ENCODE measurements around the gene DACH1.
"Not testable (repeated sequence)": the region's sequence is repeated elsewhere in the genome, so short reads cannot be mapped to it uniquely, and the experiment has no call there.

DACH1 gene

DNA sequence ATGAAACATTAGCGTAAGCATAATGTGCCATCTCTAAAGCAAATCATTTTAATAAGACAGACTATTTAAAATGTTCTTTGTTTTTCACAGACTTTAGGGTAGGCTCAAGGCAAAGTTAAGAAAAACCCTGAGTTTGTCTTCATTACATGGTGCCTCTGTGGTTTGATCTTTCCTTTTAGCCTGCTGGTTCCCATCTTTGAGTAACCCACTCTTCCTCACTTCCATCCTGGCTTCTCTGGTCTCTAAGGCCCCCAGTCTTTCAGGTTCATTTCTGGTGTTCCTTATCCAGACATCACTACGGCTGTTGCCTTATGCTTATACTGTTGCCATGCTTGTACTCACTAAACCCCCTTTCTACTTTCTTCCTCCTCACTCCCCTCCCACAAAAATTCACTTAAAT is 38.4 kb downstream of the DACH1 start:
- no peak for DNase-seq (ENCODE audit: low spot score)

DNA sequence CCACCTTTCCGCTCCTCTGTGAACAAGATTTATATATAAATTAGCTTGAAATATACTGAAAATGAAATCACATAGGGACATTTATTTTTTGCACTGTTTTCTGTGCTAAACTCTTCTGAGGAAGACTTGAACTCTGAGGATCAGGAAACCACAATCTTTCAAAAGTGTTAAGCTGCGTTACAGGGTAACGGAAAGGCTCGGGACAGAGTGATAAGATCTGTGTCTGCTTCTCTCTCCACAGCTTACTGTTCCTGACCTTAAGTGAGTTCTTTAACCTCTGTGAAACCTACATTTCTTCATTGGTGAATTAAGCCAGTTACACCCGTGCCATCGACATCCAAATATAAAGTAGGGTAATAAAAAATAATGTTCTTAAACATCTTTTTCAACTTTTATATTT is 38.9 kb downstream of the DACH1 start:
- no peak for DNase-seq (ENCODE audit: low spot score)

DNA sequence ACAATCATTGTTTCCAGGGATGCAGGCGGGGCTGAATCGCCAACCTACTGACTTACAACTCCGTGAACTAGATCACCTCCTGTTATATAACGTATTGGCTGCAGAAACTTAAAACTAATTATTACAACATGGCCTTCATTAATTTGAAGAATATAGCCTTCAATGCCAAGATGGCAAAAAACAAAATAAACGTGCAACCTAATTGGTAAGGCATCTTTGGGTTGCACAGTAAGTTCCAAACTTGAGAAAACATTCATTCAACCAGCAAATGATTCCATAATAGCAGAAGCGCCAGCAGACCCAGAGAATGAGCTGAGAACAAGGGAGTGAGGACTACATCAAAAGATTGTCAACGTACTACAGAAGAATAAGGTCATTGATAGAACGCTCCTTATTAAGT is 39.8 kb downstream of the DACH1 start:
- no peak for DNase-seq (ENCODE audit: low spot score)

DNA sequence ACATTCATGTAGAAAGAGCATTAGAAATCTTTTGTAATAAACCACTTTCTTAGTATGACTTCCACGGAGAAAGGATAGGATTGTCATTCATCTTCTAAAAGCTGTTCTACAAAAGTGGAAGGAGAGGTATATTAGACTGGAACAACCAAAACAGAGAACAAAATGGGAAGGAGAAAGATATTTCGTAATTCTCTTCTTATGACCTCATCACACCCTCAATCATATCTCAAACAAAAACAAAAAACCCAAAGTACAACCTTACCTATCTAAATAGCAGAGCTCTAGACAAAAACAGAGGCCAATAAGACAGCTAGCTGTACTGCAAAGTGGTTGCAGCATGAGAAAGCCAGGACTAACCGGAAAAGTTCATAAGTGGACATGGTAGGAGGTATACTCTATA is 46.3 kb downstream of the DACH1 start:
- DNase-seq (ENCODE audit: low spot score) = no peak

DNA sequence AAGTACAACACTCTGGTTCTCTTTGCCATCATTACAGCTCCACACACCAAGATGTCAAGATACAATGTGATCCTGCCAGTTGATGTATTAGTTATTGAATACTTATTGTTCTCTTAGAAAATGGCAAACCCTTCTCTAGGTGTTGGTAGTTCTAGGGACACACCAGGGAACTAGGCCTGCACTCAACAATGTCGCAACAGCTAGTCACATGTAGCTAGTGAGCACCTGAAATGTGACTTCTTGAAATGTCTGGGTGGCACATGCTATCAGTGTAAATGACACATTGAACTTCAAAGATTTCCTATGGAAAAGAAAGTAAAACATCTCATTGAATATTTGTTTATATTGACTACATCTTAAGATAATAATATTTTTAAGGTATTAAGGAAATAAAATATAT is 49.7 kb downstream of the DACH1 start:
- DNase-seq (ENCODE audit: low spot score) = no peak

DNA sequence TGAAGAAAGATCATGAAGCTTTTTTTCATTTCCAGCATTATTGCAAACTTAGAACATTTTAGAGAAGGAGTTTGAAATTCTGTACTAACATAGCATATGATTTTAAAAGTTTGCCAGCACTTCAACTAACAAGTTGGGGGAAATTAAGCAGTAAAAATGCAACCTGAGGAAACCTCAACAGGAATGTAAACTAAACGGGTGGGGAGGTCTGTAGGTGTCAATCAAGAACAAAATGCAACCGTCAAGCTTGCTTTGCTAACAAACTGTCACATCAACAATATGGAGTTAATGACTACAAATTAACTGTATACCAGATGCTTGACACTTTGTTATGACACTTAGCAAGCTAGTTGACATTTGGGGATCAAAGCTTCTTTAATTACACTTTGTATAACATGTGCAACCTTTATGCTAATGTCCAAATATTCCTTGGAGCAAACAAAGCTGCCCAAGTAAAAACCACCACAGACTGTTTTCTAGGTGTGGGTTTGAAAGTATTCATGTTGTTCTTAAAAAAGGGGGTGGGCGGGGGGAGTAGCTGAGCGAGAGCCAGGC is 52.1 kb downstream of the DACH1 start:
- DNase-seq (ENCODE audit: low spot score) = no peak

DNA sequence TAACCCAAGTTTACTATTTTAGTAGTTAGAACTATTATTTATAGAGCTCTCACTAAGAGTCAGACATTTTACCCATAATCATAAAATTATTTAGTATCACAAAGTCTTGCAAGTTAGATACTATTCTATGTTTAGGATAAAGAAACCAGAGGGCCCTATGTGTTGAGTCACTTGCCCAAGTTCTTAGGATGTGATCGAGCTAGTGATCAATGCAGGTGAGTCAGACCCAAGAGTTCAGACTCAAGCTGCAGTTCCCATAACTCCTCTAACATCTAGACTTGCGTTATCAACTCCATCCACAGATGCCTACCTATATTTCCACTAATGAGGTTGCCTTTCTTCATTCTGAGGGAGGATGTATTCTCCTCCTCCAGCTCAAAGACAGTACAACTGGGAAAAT is 53.8 kb downstream of the DACH1 start:
- DNase-seq (ENCODE audit: low spot score) = no peak

DNA sequence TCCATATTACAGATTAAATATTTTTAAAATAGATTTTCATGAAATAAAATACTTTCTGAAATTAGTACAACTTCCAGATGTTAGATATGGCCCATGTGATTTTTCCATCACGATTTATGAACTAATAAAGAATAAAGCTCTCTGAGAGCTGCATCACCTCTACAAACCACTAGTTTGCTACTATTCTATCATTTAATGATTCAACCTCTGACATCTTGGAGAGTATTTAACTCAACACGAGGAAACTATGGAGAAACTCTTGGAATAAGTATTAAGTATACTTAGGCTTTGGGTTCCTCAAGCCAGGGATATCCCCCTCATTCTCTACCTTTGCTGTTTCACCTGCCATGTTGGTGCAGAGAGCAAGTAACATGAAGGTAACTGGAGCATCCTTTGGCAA is 55.7 kb downstream of the DACH1 start:
- no peak for DNase-seq (ENCODE audit: low spot score)

DNA sequence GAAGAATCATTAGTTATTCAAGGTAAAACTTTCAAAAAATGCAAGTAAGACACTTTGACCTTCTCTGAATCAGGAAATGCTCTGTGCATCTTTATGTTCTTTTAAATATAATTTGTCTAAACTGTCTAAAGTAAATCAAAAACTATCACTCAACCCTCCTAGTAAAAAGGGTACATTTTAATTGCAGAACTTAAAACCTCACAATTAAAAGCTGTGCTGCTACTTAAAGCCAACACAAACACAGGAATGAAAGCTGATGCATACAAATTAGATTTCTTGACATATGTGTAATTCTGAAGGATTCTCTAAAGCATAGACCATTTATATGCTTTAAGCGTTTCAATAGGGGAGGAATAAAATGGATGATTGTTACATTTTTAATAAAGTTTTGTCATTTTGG is 58.3 kb downstream of the DACH1 start:
- no peak for DNase-seq (ENCODE audit: low spot score)

DNA sequence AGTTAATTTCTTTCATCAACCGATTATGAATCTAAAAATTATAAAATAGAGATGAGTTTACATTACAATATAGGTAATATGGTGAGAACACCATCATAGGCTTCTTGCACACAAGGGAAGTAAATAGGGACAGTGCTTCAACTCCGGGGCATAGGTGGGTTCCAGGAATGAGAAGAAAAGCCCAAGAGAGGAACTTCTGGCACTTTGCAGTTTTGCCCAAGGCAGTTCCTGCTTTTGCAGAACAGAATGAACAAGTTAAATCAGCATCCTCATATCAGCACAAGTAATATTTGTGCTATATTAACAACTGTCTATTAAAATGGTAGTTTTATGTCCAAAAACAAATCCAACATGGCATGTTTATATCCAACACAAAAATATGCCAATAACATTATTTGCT is 60.1 kb downstream of the DACH1 start:
- DNase-seq (ENCODE audit: low spot score) = no peak

DNA sequence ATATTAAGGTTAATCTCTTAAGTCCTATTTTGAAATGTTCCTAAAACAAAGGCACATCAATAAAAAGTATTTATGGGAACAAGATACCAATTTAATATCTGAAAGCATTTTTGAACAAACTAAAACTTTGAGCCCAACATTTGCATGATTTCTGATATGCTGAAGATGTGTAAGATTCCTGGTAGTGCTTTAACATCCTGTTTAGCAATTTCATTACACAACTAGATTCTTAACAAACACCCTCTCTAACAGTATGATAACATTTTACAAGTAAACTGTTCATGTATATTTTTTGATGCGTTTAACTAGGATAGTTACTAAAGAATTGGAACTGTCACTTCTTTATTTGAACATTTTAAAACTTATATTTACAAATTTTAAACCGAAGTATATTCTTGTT is 63.9 kb downstream of the DACH1 start:
- DNase-seq (ENCODE audit: low spot score) = no peak

DNA sequence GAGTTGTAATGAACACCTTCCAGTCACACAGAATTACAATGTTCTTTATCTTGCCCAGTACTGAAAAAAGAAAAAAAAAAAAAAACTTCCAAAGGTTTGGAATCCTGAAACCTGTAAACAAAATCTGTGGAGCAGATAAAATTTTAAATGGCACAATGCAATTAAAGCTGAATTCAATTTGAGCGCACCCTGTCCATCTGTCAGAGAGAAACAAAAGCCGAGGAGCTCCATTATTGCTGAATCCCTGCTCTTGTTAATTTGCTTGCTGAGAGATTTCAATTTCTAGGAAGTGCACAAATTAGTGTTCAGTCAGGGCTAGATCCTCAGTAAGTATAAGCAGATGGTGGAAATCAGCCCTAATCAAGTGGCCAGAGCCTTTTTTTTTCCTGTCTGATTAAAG is 65.2 kb downstream of the DACH1 start:
- no peak for DNase-seq (ENCODE audit: low spot score)

DNA sequence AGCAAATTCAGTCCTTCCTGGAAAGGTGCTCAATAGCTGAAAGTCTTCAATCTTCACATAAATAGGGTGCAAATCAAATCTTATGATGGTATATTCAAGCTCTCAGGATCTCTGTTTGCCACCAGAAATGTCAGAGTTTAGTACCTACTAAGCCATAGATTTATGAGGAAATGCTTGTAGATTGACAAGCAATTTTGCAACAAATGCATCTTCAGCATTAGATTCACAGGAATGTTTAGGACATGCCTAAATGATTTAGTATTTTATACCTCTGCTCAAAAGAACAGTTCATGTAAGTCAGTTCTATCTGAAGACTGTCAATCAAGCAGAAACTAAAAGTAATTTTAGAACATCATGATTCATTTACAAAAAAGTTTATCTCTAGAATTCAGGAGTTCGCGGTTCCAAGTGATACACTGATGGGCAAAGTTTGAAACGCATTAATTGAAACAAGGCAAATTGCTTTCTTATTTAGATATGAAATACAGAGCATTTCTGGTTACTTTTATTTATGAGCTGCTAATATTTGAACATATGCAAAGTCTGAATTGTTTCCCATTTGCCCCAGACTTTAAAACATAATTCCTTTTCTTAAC is 65.7 kb downstream of the DACH1 start:
- no peak for DNase-seq (ENCODE audit: low spot score)

DNA sequence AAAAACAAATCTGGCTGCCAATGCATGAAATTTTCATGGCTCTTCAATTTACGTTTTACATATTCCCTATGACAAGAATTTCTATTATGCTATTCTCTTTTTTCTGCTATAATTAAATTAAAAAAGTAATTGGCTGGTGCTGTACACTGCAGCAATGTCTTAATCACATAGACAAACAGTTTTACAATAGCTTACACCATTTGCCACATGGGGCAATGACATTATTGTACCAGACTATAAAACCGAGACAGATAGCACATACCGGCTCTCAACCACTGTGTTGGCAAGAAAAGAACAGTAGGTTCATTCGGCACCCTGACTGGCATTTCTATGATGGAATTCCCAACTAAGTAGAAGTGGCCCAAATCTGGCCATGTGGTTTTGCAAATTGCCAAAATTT is 67.7 kb downstream of the DACH1 start:
- DNase-seq (ENCODE audit: low spot score) = no peak

DNA sequence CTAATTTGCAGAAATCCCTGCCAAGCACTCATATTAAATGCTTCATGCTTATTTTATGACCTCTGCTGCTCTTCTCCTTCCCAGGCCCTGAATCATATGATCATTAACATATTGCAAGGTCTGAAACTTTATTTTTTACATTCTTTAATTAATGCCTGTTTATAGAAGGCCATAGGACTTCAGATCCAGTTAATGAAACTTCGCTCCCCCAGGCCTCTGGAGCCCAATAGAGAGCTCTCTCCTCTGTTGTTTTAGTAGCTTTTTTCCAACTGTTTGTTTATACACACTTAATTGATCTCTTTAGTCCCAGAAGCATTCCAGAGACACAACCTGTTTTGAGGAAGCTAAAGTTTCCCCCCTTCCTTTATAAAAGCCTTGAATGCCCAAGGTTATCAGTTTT is 68.3 kb downstream of the DACH1 start:
- DNase-seq (ENCODE audit: low spot score) = no peak

DNA sequence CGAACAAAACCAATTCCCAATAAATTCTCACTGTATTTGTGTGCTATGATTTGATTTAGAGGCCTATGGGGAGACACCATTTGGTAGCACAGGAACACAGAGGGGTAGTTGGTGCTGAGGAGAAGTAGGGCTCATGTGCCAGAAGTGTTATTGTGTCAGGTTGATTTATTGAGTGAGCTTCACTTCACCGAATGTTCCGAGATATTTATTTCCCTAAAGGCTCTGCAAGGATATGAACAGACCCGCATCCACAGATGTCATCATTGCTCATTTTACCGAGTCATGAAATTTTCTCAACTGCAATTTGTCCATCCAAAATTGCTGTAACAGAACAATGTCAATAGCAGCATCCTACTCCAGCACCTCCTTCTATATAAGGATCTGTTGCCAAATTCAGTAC is 69.5 kb downstream of the DACH1 start:
- DNase-seq (ENCODE audit: low spot score) = no peak

DNA sequence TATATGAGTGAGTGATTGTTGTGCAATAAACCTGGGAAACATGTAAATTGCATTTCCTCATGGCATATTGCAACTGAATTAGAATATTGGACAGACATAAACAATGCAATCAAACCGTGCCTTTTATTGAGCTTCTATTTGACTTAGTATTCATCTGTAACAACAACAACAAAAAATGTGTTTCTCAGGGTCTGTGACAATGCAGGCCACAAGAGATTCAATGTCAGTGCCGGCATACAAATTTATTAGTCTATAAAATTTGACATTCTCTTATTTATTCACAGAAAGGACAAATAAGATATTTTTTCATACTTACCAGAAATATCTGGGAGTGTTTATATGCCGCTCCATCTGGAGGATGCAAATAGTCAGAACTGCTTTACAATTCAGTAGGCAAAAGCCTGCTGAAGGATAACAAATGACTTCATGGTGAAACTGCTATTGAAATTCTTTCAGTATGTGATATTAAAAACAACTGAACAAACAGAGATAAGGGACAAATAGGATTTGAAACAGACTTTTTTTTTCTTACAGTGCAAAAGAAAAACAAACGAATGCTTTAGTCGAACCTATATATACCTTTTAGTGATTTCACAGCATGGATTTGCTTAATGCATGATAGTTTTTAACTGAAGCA is 77.2 kb downstream of the DACH1 start:
- no peak for DNase-seq (ENCODE audit: low spot score)

DNA sequence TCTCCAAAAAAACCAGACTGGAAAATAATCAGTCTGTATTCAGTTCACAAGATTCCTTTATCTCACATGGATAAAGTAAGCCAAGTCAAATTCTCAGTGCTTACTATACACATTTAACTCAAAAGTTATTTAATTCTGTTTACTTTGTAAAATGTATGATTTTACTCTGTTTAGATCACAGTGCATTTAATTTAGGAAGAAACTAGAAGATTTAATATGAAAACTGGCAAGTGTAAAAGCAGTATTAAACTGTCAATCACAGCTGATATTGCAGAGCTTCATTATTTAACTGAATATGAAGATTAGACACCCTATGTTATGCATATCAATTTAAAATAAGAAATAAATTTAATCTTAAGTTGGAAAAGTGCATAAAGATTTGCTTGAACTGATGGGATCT is 78.0 kb downstream of the DACH1 start:
- DNase-seq (ENCODE audit: low spot score) = no peak

DNA sequence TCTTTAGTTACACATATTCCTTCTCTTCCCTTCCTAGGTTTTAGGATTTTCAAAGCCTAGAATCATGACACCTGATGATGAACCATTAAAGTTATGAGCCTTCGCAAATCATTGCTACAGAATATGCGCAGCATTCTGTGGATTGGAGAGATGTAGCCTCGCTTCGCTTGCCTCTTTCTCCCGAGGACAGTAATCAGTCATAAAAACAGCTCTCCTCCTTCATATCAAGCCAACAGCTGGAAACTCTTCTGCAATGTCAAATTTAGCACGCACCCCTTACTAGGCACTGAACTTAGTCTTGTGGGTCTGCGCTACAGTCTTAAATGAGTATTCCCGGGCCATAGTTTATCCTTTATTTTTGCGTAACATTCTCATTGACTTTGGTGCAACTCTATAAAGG is 79.6 kb downstream of the DACH1 start:
- DNase-seq (ENCODE audit: low spot score) = no peak

DNA sequence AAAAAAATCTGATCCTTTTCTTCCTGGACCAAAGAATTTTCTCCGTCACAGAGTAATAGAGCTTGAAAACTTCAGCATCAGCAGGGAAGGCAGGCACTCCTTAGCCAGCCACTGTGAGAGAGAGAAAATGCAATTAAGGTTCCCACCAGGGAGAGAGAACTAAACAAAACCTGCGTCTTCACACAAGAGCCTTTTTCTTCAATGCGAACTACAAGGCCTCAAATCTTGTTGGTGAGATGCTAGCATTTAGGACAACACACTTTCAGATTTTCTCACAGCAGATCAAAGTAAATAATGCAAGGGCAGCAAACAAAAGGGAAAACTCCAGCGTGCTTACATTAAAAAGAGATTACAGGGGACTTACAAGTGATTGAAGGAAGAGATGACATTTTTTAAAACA is 80.1 kb downstream of the DACH1 start:
- DNase-seq (ENCODE audit: low spot score) = no peak

DNA sequence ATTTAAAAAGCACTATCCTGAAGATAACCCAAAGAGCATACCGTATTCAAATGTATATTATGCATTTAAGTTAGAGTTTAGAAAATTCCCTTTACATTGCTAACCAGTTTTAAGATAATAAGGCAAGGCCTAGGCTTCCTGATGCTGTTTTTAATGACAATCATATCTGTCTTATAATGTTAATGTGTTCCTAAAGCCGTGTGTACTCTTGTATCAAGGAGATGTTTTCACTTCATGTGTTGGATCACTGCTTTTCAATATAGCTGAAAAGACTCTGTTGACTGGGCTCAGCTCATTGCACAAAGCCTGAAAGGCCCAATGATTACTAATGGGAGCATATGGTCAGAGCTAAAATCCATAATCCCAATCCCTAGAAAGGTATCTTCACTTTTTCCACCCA is 81.6 kb downstream of the DACH1 start:
- no peak for DNase-seq (ENCODE audit: low spot score)

DNA sequence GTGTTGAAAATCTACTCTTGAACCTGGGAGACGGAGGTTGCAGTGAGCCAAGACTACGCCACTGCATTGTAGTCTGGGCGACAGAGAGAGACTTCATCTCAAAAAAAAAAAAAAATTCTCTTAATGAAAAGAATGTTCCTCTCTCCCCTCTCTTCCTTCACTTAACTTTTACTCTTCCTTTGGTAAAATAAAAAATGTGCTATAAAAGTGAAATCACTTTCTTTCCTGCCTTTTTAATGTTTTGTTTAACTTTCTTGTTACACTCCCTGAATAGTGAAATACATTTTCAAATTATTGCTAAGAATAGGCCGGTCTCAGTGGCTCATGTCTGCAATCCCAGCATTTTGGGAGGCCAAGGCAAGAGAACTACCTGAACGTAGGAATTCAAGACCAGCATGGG is 86.5 kb downstream of the DACH1 start:
- no peak for DNase-seq (ENCODE audit: low spot score)

DNA sequence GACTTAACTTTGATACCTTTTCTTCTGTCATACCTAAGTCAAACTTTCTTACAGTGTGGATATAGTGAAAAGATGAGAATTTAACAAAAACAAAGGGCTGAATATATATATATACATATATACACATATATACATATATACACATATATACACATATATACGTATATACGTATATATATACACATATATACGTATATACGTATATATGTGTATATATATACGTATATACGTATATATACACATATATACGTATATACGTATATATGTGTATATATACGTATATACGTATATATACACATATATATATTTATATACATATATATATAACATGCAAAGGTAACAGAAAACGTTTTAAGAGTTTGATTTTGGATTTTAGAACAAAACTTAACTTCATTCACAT is 88.0 kb downstream of the DACH1 start:
- DNase-seq (ENCODE audit: low spot score) = not testable (repeated sequence)

DNA sequence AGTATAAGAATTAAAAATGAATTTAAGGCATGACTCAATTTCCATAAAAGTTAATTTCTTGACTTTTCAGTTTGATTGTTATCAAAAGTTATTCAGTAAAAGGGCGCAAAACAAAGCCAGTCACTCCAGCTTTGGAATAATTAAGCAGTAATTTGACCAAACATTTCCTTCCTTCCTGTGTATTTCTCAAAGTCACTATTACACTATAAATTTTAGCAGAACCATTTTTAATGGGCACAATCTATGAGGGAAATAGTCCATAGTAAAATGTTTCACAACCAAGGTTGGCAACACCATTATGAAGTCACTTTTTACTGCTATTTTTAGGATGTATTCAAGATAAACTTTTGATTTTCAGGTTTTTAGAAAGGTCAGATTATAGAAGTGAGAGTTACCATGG is 91.0 kb downstream of the DACH1 start:
- DNase-seq (ENCODE audit: low spot score) = no peak

Data from activated CD4-positive, alpha-beta T cell treated with anti-CD3 and anti-CD28 coated beads, Interleukin-2, Interleukin-4, amounts not matched to agents 100 ng/mL and 50 ng/mL, durations not matched to agents 16 hours and 8 hours (primary cell).